Psoas muscle (tissue), 8 donors: ENCODE data around the gene UTF1. TPM values are rescaled to one million over a fixed set of nuclear protein-coding genes. Genes with fewer than 3 reads are reported as not detected.

Source experiments
- ATAC-seq, 4 donors: fragments of 200-7000 bp; cut with Tn5 transposase; one replicate each; pipeline ENCODE4 v1.9.1; 2020; ENCODE audit warnings: moderate library complexity in 3 of 4, mild to moderate bottlenecking in 2 of 4
- DNase-seq, 2 donors: peaks; one replicate each; pipeline ENCODE4 v3.0.0-alpha.2; 2020
- H3K27ac ChIP-seq: fragments of 200-600 bp; one replicate; pipeline ENCODE4 v1.8.0; 2022
- H3K27me3 ChIP-seq, 3 donors: fragments of 200-600 bp in 1 of 3; one replicate each; pipeline versions ENCODE4 v1.6.1 to v1.8.0; 2013 to 2022; ENCODE audit warnings: low read length in 2 of 3, mild to moderate bottlenecking in 2 of 3, moderate library complexity in 1 of 3; ENCODE audit not compliant: insufficient read depth in 3 of 3
- H3K36me3 ChIP-seq, 2 donors: fragments of 200-600 bp in 1 of 2; one replicate each; pipeline versions ENCODE4 v1.6.1 to v1.8.0; 2013 to 2022; ENCODE audit warnings: low read depth in 1 of 2, mild to moderate bottlenecking in 1 of 2, moderate library complexity in 1 of 2; ENCODE audit not compliant: insufficient read depth in 1 of 2
- H3K4me1 ChIP-seq: fragments of 200-600 bp; one replicate; pipeline ENCODE4 v1.8.0; 2022
- H3K4me3 ChIP-seq: fragments of 200-600 bp; one replicate; pipeline ENCODE4 v1.8.0; 2022; ENCODE audit warnings: mild to moderate bottlenecking
- H3K9me3 ChIP-seq: fragments of 200-600 bp; one replicate; pipeline ENCODE4 v1.8.0; 2022
- WGBS, 3 donors: extraction: QIAGEN DNeasy Blood & Tissue Kit; methylation state at CpG; one replicate each; pipeline versions ENCODE4 v1.1.6 to v1.1.7; 2013; 5-methylcytosine and 5-hydroxymethylcytosine counted together
- intact Hi-C, 2 donors: fragments of 100-400 bp; cut with DNase I; formaldehyde crosslinking; loops; one replicate each; pipeline versions ENCODE4 v1.11.0 to v1.14.2; 2022
- polyA plus RNA-seq, 3 donors: library from polyadenylated mRNA; stranded (reverse); fragments of 200-250 nt; gene quantifications; one replicate each; pipeline ENCODE4 v1.2.3, GENCODE V29; 2013
- total RNA-seq, 4 donors: library from RNA; stranded (reverse); fragmentation: NEBNext Ultra II Directional in 2 of 4; extraction: Animal tissue kit (Norgen Biotek cat#: 25700) in 2 of 4; gene quantifications; one replicate each; pipeline versions ENCODE4 v1.2.1 to v1.2.4, GENCODE V29; 2021 to 2023
- TF ChIP-seq, protein P1 (sequence below): fragments of 200-600 bp; IDR thresholded peaks from one replicate; pipeline ENCODE4 v1.8.0; 2022; ENCODE audit warnings: antibody characterized with exemption
- donor health status: healthy with polysubstance abuse.
- donor health status: DM: no; HTN: no; CAD: no; lungs with moderate emphysema.
- donor health status: Bipolar disorder and iron deficiency.
- donor health status: healthy.
- donor health status: DM: yes; HTN: yes; CAD: no.
- donor health status: DM: no; HTN: no; CAD: no.
- donor health status: DM: no; HTN: no; CAD: no.
- donor health status: DM: yes; HTN: yes; CAD: no.

Gene UTF1
- total and polyA plus RNA-seq, 7 donors = not detected

GRCh38 chr10:133213641-133214467, 16.2 kb upstream of the UTF1 start:
- TF ChIP-seq, protein P1, sequence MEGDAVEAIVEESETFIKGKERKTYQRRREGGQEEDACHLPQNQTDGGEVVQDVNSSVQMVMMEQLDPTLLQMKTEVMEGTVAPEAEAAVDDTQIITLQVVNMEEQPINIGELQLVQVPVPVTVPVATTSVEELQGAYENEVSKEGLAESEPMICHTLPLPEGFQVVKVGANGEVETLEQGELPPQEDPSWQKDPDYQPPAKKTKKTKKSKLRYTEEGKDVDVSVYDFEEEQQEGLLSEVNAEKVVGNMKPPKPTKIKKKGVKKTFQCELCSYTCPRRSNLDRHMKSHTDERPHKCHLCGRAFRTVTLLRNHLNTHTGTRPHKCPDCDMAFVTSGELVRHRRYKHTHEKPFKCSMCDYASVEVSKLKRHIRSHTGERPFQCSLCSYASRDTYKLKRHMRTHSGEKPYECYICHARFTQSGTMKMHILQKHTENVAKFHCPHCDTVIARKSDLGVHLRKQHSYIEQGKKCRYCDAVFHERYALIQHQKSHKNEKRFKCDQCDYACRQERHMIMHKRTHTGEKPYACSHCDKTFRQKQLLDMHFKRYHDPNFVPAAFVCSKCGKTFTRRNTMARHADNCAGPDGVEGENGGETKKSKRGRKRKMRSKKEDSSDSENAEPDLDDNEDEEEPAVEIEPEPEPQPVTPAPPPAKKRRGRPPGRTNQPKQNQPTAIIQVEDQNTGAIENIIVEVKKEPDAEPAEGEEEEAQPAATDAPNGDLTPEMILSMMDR = no peak
- intact Hi-C loops = no loop called here

DNA sequence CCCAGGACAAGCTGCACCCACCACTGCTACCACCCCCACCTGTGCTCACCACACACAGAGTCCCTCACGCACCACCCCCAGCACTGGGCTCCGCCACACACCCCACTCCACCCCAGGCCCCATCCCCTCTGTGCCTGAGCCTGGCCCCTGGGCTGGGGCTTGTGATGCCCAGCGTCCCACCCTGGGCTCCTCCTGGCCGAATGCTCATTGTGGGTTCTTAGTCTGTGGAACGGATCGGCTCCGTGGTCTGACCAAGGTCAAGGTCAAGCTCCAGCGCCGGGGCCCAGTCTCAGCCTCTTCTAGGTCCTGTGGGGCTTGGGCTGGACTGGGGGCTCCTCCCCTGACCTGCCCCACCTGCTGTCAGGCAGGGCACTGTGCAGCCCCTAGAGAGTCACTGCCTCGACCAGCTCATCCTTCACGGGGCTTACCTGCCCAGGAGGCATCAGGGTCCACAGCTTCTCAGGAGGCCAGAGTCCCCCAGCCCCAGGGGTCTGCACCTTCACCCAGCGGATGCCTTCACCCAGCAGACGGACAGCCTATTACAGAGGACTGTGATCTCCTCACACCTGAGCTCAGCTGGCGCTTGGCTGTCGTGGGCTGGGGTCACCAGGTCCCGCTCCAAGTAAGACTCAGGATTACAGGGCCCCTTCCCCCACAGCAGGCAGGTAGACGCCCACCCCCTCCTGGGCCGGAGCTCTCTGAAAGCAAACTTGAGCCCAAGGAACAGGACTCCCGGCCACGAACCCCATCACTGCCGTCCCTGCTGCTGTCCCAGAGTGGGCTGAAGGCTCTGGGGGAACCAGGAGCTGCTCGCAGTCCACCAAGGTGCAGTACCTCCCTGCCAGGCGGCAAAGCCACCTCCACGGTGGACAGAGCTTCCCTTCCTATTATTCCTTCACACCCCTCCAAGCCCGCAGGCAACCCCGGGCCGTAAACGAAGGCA, 15.3 kb upstream of the UTF1 start:
- WGBS, 3 donors = 71 to 75% (median 74%) methylated on average over 26 to 28 of the region's 28 CpGs
- intact Hi-C loops = no loop called here
- TF ChIP-seq, protein P1 = no peak
- no peak for ATAC-seq
- no peaks in the 10 kb centered on the region for H3K4me1 ChIP-seq
- H3K27ac ChIP-seq = no peak overlapping the region
- peak in 1 of 2 donors; percentile 33 for DNase-seq
- no peak overlapping the region for H3K4me3 ChIP-seq
- H3K27me3 ChIP-seq = peaks cover 0 to 34% (median 13%) of the 10 kb centered on the region in 3 donors
- H3K9me3 ChIP-seq = no peaks in the 10 kb centered on the region
- no peaks in the 10 kb centered on the region for H3K36me3 ChIP-seq

More at GRCh38 chr10:133213641-133214467, 16.2 kb upstream of the UTF1 start:
- Histone ChIP-seq H3K36me3 (no peaks in the 10 kb centered on the region), H3K4me3 (no peak overlapping the region), H3K27ac (no peak overlapping the region), H3K27me3 (peaks cover 0 to 26% (median 8%) of the 10 kb centered on the region in 3 donors), H3K9me3 (no peaks in the 10 kb centered on the region), H3K4me1 (no peaks in the 10 kb centered on the region)
- peak; percentile 5 to 23 for DNase-seq
- ATAC-seq = no peak
- WGBS, 3 donors = 78 to 83% (median 80%) methylated on average over 31 to 32 of the region's 32 CpGs

GRCh38 chr10:133215586-133215985, 14.4 kb upstream of the UTF1 start:
- peaks cover 0 to 37% (median 15%) of the 10 kb centered on the region in 3 donors for H3K27me3 ChIP-seq
- H3K4me1 ChIP-seq = no peaks in the 10 kb centered on the region
- H3K4me3 ChIP-seq = no peak overlapping the region
- ATAC-seq = no peak
- WGBS, 3 donors = 86 to 90% (median 86%) methylated on average over 26 to 27 of the region's 27 CpGs
- peak in 1 of 2 donors; percentile 38 for DNase-seq
- intact Hi-C loops = no loop called here
- no peak overlapping the region for H3K27ac ChIP-seq
- no peaks in the 10 kb centered on the region for H3K36me3 ChIP-seq
- no peaks in the 10 kb centered on the region for H3K9me3 ChIP-seq
- TF ChIP-seq, protein P1 = no peak

DNA sequence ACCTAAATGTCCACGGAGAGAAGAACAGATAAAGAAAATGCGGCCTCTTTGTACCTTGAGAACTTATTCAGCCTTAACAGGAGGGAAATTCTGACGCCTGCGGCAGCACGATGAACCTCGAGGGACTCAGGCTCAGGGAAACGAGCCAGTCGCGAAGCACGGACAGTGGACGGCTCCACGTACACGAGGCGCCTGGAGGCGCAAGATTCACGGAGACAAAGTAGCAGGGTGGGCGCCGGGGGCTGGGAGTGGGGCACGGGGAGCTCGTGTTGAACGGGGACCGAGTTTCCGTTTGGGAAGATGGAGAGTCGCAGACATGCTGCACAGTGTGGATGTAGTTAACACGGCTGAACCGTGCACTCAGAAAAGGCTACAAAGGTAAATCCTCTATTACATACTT, 13.2 kb upstream of the UTF1 start:
- TF ChIP-seq, protein P1 = no peak
- peak in 1 of 2 donors; percentile 41 for DNase-seq
- Histone ChIP-seq H3K9me3 (no peaks in the 10 kb centered on the region), H3K36me3 (no peaks in the 10 kb centered on the region), H3K27ac (no peak overlapping the region), H3K4me1 (no peaks in the 10 kb centered on the region), H3K27me3 (peaks cover 0 to 45% (median 15%) of the 10 kb centered on the region in 3 donors), H3K4me3 (no peak overlapping the region)
- 64 to 66% (median 64%) methylated on average over 26 of the region's 26 CpGs for WGBS, 3 donors
- no peak for ATAC-seq
- intact Hi-C loops = no loop called here
